GM15510 (cell line): ENCODE results near the gene KLF7.

Source experiments
- POLR2A ChIP-seq: IDR thresholded peaks from 3 replicates; pipeline ENCODE4 v1.6.1; 2011; ENCODE audit warnings: borderline replicate concordance; ENCODE audit not compliant: insufficient read length; ENCODE audit errors: extremely low read depth

The KLF7 gene

GRCh38 chr2:207110715-207111114 is 55.0 kb downstream of the KLF7 start:
- TF ChIP-seq POLR2A, result no peak

- no peak for TF ChIP-seq POLR2A
These were observed 55.4 kb downstream of the KLF7 start for GRCh38 chr2:207110310-207110709.

- TF ChIP-seq POLR2A, result no peak
These were observed 56.0 kb downstream of the KLF7 start for GRCh38 chr2:207109768-207110167.

- no peak for TF ChIP-seq POLR2A
These were observed 57.3 kb downstream of the KLF7 start for GRCh38 chr2:207108440-207108839.

GRCh38 chr2:207107551-207107950 is 58.2 kb downstream of the KLF7 start:
- TF ChIP-seq POLR2A, result no peak

GRCh38 chr2:207107131-207107530 is 58.6 kb downstream of the KLF7 start:
- TF ChIP-seq POLR2A, result no peak

GRCh38 chr2:207103132-207103531 is 62.6 kb downstream of the KLF7 start:
- no peak for TF ChIP-seq POLR2A

GRCh38 chr2:207101984-207102383 is 63.8 kb downstream of the KLF7 start:
- no peak for TF ChIP-seq POLR2A

- TF ChIP-seq POLR2A, result no peak
These were observed 68.5 kb downstream of the KLF7 start for GRCh38 chr2:207097278-207097677.

- TF ChIP-seq POLR2A, result no peak
These were observed 69.8 kb downstream of the KLF7 start for GRCh38 chr2:207095963-207096362.

- TF ChIP-seq POLR2A, result no peak
These were observed 72.5 kb downstream of the KLF7 start for GRCh38 chr2:207093234-207093633.

GRCh38 chr2:207092818-207093217 is 72.9 kb downstream of the KLF7 start:
- TF ChIP-seq POLR2A, result no peak

- no peak for TF ChIP-seq POLR2A
These were observed 73.8 kb downstream of the KLF7 start for GRCh38 chr2:207091928-207092327.

GRCh38 chr2:207091176-207091575 is 74.6 kb downstream of the KLF7 start:
- TF ChIP-seq POLR2A, result no peak

- no peak for TF ChIP-seq POLR2A
These were observed 75.4 kb downstream of the KLF7 start for GRCh38 chr2:207090389-207090788.

GRCh38 chr2:207088839-207089238 is 76.9 kb downstream of the KLF7 start:
- TF ChIP-seq POLR2A, result no peak

GRCh38 chr2:207088276-207088675 is 77.5 kb downstream of the KLF7 start:
- TF ChIP-seq POLR2A, result no peak

GRCh38 chr2:207087046-207087902 is 78.5 kb downstream of the KLF7 start:
- TF ChIP-seq POLR2A, result no peak

GRCh38 chr2:207086136-207086535 is 79.6 kb downstream of the KLF7 start:
- no peak for TF ChIP-seq POLR2A
